HG02885 (cell line): Measurements from ENCODE around the gene SCN5A.
"Not testable (repeated sequence)": the region's sequence is repeated elsewhere in the genome, so short reads cannot be mapped to it uniquely, and the experiment has no call there.

ENCODE experiments used
- ATAC-seq: cut with Tn5 transposase; IDR thresholded peaks from one replicate; pipeline ENCODE4 v1.9.1; 2021; ENCODE audit warnings: mild to moderate bottlenecking; ENCODE audit not compliant: unreplicated experiment, poor library complexity

Gene SCN5A

GRCh38 chr3:38581774-38582173 is 67.7 kb downstream of the SCN5A start:
- ATAC-seq = no peak

GRCh38 chr3:38580450-38581382 is 68.8 kb downstream of the SCN5A start:
- ATAC-seq = no peak

DNA sequence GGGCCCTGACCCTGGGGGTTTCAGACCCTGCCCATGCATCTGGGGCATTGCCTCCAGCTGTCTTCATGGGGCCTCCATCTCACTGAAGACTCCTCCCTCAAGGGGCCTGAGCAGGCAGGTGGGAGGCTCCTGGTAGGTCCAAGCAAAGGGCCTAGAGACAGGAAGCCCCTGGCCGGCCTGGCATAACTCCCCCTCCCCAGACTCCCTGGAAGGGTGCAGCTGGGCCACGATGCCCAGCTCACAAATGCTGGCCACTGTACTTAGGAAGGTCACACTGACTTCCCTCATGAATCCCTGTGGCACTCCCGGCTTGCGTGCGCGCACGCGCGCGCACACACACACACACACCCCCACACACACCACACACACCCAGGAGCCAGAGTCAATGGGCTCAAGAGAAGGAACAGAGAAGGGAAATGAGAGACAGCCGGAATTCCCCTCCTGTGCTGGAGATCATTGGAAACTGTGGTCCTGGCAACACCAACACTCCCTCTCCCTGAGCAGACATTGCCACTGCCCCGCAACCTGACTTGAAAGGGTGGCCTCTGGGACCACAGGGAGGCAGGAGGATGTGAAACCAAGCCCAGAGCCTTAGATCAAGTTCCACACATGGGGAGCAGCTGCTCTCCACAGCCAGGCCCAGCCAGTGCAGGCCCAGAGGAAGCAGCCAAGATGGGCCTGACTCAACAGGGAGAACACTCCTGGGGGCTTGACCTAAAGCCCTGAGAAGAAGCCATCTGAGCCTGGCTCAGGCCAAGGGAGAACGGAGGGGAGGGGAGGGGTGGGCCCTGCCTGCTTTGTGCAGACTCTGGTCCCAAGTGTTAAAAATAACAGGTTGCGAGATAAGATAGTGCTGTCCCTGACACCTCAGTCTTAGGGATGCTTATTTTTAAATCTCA is 69.7 kb downstream of the SCN5A start:
- peak; percentile 72 for ATAC-seq

DNA sequence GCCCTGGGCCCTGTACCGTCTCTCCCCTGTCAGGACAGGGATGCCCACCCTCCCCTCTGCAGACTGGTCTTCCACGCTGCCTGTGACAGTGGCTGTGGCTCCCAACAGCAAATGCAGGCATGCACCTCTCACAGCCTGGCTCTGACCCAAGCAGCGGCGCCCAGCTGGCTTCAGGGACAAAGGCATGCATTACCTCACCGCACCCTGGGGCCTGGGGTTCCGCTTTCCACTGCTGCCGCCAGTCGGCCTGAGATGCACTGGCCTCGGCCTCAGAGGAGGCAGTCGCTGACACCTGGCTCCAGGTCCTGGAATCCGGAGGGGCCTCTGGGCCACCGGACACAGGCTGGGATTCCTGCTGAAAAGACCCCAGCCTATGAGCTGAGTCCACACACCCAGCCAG is 70.3 kb downstream of the SCN5A start:
- ATAC-seq = no peak

DNA sequence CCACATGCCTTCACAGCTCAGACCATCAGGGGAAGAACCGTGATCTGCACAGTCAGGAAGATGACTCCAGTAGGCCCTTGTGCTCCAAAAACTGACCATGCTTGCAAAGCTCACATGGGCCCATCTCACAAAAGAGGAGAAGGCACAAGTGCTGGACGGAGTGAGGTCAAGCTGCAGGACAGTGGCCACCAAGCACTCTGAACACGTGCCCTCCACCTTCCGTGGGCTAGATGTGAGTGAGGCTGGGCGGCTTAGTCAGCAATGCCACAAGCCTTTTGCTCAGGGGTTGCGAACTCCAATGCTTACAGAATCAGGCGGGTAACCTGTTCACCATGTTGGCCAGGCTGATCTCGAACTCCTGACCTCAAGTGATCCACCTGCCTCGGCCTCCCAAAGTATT is 70.9 kb downstream of the SCN5A start:
- no peak for ATAC-seq

DNA sequence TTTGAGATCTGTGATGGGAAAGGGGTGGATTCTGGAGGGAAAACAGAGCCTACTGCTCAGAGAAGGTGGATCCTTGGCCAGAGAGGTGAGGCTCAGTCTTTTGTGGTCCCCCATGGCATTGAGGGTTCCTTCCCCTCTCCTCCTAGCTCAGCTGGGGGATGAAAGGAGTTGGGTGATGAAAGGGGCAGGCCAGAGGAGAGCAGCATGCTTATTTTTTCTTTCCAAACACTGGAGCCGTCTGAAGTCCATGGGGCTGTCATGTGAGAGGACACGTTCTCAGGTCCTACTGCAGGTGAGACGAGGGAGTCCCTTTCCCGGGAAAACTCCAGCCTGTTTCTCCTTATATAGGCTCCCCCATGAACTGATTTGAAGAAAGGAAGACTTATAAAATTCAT is 71.4 kb downstream of the SCN5A start:
- no peak for ATAC-seq

GRCh38 chr3:38577371-38578080 is 72.0 kb downstream of the SCN5A start:
- no peak for ATAC-seq

DNA sequence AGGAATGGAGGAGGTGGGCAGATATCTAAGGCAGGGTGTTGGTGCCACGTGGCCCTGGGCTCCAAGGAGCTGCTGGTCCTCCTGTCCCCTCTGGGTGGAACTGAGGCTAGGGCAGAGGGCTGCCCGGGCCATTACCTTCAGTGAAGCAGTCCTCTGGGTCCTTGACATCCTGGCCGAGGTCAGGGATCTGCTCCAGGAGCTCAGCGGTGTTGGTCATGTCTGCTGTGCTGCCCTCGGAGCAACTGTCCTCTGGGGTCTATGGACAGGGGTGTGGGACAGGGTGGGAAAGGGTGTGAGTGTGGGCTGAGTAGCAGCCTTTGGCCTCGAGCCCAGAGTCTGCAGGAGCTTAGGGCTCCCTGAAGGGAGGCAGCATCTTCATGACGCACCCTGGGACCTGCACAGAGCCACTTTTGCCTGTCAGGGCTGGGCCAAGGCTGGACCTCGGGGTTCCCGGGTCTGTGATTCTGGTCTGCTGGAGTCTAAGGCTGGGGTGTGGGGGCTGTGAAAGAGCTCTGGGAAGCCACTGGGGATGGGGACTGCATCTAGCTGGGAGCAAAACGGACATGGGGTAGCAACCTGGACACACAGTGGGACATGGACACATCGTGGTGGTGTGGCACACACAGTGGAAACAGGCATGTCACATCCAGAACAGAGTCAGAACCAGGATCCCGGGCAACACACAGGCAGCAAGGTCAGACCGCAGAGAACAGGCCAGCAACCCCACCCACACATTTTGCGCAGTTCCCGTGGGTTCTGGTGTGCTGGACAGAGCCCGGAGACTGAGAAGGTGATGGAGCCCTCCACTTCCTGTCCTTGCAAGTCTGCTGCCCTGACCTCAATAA is 72.7 kb downstream of the SCN5A start:
- ATAC-seq = no peak

- ATAC-seq = no peak
These were observed 73.4 kb downstream of the SCN5A start for GRCh38 chr3:38576131-38576525.

DNA sequence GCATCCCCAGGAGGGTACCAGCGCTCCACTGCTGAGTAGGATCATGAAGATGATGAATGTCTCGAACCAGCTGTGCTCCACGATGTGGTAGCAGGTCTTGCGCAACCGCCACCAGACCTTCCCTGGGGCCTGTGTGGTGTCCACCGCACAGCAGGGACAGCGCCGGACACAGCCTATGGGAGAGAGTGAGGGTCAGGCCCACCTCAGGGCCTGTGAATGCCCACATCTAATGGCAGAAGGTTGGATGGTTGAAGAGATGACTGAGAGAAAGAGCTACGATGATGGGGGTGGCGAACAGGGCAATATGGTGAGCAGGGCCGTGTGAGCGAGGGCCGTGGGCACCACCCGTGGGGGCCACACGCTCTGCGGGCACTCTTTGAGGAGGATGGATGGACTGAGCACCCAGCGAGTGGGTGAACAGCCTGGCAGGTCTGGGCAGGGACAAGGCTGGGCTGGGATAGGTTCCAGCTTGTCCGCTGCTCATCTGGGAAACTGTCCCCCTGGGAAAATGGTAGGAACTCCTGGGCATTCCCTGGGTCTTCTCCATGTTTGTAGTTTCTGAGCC is 74.1 kb downstream of the SCN5A start:
- no peak for ATAC-seq

- no peak for ATAC-seq
These were observed 74.8 kb downstream of the SCN5A start for GRCh38 chr3:38574411-38575278.

GRCh38 chr3:38573556-38573955 is 75.9 kb downstream of the SCN5A start:
- no peak for ATAC-seq

- ATAC-seq = no peak
These were observed 76.4 kb downstream of the SCN5A start for GRCh38 chr3:38573111-38573510.

DNA sequence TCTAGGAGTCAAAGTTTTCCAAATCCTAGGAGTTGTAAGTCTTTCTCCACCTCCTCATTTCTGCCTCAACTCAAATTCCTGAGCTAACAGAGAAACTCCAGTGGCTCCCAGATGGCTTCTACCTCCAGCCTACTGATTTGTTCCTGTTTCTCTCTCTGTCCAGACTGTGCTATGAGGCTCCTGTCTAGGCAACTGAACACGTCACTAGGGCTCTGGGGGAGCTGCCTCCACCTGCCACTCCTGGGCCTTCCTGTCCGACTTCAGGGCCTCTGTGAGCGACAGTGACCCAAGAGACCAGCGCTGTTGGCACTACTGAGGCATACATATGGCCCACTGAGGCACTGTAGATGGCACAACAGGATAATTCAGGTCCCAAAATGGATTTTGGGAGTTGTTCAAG is 82.0 kb downstream of the SCN5A start:
- ATAC-seq = no peak

DNA sequence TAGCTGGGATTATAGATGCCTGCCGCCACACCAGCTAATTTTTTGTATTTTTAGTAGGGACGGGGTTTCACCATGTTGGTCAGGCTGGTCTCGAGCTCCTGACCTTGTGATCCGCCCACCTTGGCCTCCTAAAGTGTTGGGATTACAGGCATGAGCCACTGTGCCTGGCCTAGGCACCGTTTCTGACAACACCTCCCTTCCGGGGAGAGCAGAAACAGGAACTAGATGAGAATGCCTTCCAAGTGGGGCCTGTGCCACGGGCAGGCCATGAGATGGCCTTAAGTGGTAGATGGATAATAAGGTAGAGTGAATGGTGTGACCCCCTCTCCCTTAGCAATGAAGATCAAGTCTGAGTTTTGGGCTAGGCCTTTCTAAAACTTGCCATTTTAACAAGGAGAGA is 82.7 kb downstream of the SCN5A start:
- ATAC-seq = not testable (repeated sequence)

DNA sequence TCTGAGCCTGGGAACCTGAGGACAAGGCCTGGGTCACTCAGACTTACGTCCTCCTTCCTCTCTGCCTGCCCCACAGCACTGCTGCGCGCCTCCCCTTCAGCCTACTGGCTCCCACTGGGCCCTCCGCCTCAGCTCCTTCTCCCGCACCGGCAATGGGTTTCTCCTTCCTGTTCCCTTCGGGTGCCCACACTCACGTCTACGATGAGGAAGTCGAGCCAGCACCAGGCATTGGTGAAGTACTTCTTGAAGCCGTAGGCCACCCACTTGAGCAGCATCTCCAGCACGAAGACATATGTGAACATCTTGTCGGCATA is 83.3 kb downstream of the SCN5A start:
- ATAC-seq = no peak

DNA sequence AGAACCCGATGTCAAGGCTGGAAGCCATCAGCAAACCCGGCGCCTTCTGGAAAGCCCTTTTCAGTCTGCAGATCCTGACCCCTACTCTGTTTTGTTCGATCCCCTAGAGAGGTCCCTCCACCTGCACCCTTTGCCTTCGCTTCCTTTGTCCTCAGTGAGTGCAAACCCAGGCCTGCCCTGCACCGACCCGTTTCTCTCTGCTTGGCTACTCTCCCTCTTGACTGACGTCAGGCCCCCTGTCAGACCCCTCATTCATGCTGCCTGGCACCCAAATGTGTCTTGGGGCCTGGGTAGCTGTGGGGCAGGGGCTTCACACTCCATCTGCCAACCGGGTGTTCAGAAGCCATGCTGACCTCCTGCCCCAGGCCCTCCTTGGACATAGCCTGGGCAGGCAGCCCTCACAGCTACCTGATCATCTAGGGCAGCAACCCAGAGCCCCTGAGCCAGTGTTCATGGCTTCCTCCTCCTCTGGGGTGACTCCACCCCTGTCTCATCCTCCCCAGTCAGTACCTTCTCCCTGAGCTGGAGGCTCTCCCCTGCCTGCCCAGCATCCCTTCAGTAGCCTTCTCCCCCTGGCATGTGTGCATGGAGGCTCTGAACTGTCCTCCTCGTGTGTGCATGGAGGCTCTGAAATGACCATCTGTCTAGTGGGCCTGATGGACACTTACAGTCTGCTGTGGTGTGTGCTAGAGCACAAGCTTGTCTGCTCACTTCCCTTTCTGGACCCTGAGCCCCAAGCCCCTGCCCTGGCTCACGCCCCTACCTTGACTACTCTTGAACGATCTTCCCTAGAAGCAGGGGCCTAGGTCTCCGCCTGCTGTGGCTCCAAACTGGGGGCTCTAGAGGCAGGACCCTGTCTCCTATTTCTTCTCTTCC is 83.9 kb downstream of the SCN5A start:
- no peak for ATAC-seq
